Endothelial cell of umbilical vein (primary cell): ENCODE results near the gene STX5. TPM values are rescaled to one million over a fixed set of nuclear protein-coding genes. Genes with fewer than 3 reads are reported as not detected.

Source experiments
- BruUV-seq: library from RNA; stranded (reverse); fragments of 400-500 nt; replicated peaks from 2 replicates; lab custom pipeline; 2021; lab: Mats Ljungman, UMichigan
- CTCF ChIA-PET: fragments of 300-600, 350-600 bp; sonication (Branson Sonifier 250); formaldehyde crosslinking; loops from one replicate; lab custom pipeline; 2021; ENCODE audit warnings: antibody characterized with exemption, inconsistent platforms; lab: Charles Lee
- POLR2A ChIA-PET: fragments of 300-600, 350-600 bp; sonication (Branson Sonifier 250); formaldehyde crosslinking; loops from one replicate; lab custom pipeline; 2021; ENCODE audit warnings: antibody characterized with exemption, inconsistent platforms; lab: Charles Lee
- DNase-seq: peaks from one replicate; pipeline ENCODE4 v3.0.0-alpha.2; 2011; ENCODE audit warnings: low read depth, low spot score
- FAIRE-seq: peaks from 2 replicates; lab custom pipeline; 2011; peaks lifted over from hg19 to GRCh38; lab: Jason Lieb, UNC
- H2AFZ ChIP-seq: 2 replicates; pipeline ENCODE4 v1.6.0; 2012; ENCODE audit warnings: low read depth, low read length, control low read depth, inconsistent platforms
- H3K27ac ChIP-seq: 2 replicates; pipeline ENCODE4 v1.5.1; 2011; ENCODE audit warnings: low read depth, mild to moderate bottlenecking, control low read depth, low read length, moderate library complexity; ENCODE audit not compliant: insufficient read depth
- H3K27me3 ChIP-seq, 2 experiments: 2 replicates each; pipeline versions ENCODE4 v1.6.0 to v1.6.1; 2011; ENCODE audit warnings: low read length in 2 of 2, mixed read lengths in 1 of 2; ENCODE audit not compliant: control insufficient read depth in 2 of 2, insufficient read depth in 2 of 2
- H3K36me3 ChIP-seq, 2 experiments: 2 replicates in 1 of 2; 3 replicates in 1 of 2; pipeline ENCODE4 v1.5.1; 2011; ENCODE audit warnings: low read length in 2 of 2, mild to moderate bottlenecking in 1 of 2, moderate library complexity in 1 of 2; ENCODE audit not compliant: control insufficient read depth in 2 of 2, insufficient read depth in 2 of 2; ENCODE audit errors: extremely low read depth in 1 of 2
- H3K4me1 ChIP-seq: 3 replicates; pipeline ENCODE4 v1.5.1; 2011; ENCODE audit warnings: mild to moderate bottlenecking, low read length; ENCODE audit not compliant: control insufficient read depth, insufficient read depth; ENCODE audit errors: extremely low read depth
- H3K4me2 ChIP-seq: 2 replicates; pipeline ENCODE4 v1.6.1; 2011; ENCODE audit warnings: low read length, control low read depth, mixed read lengths; ENCODE audit not compliant: insufficient read depth
- H3K4me3 ChIP-seq, 3 experiments: fragments of 200-600 bp in 1 of 3; sonication (generic), shearing (Covaris generic) in 1 of 3; replicated peaks in 1 of 3; 2 replicates each; pipeline ENCODE4 v1.5.1; 2011 to 2016; ENCODE audit warnings: control low read depth in 3 of 3, low read length in 3 of 3, mild to moderate bottlenecking in 2 of 3, inconsistent platforms in 1 of 3, low read depth in 1 of 3, moderate library complexity in 1 of 3; ENCODE audit not compliant: insufficient read depth in 1 of 3
- H3K79me2 ChIP-seq: 2 replicates; pipeline ENCODE4 v1.6.0; 2012; ENCODE audit warnings: low read length, inconsistent platforms; ENCODE audit not compliant: control insufficient read depth, insufficient read depth
- H3K9ac ChIP-seq: replicated peaks from 2 replicates; pipeline ENCODE3; 2011; ENCODE audit warnings: low read length, control low read depth; ENCODE audit not compliant: insufficient read depth; ENCODE audit errors: extremely low read depth
- H3K9me1 ChIP-seq: replicated peaks from 3 replicates; pipeline ENCODE4 v1.6.0; 2011; ENCODE audit warnings: mild to moderate bottlenecking, low read length; ENCODE audit not compliant: control insufficient read depth, insufficient read depth; ENCODE audit errors: extremely low read depth
- H3K9me3 ChIP-seq: replicated peaks from 2 replicates; pipeline ENCODE4 v1.5.1; 2012; ENCODE audit warnings: low read length, inconsistent platforms; ENCODE audit not compliant: control insufficient read depth, insufficient read depth
- H4K20me1 ChIP-seq: replicated peaks from 2 replicates; pipeline ENCODE3; 2011; ENCODE audit warnings: mild to moderate bottlenecking, low read length; ENCODE audit not compliant: control insufficient read depth, insufficient read depth; ENCODE audit errors: extremely low read depth
- FOS ChIP-seq: IDR thresholded peaks from 2 replicates; pipeline ENCODE4 v1.6.1; 2011; ENCODE audit warnings: mild to moderate bottlenecking, low read length, moderate library complexity, borderline replicate concordance; ENCODE audit not compliant: insufficient read depth
- GATA2 ChIP-seq: IDR thresholded peaks from 2 replicates; pipeline ENCODE4 v1.7.0; 2011; ENCODE audit warnings: low read depth, mild to moderate bottlenecking, moderate library complexity, mixed read lengths, low read length; ENCODE audit not compliant: insufficient read length, insufficient read depth
- MYC ChIP-seq: IDR thresholded peaks from one replicate; pipeline ENCODE4 v1.6.1; 2011; ENCODE audit warnings: mild to moderate bottlenecking, low read depth, low read length
- POLR2A ChIP-seq: IDR thresholded peaks from 2 replicates; pipeline ENCODE4 v1.6.1; 2012; ENCODE audit warnings: low read depth, mild to moderate bottlenecking, control low read depth, low read length
- POLR2AphosphoS5 ChIP-seq: IDR thresholded peaks from 2 replicates; pipeline ENCODE4 v1.6.1; 2012; ENCODE audit warnings: low read depth, mild to moderate bottlenecking, control low read depth, low read length, moderate library complexity; ENCODE audit not compliant: insufficient read depth
- dilution Hi-C: fragments of 300-500 bp; cut with MboI; formaldehyde crosslinking; loops from one replicate; pipeline ENCODE4 v1.15.0; 2019; ENCODE audit warnings: low sequenced_read_pairs; ENCODE audit not compliant: extremely low pct_ligation_motif_present
- intact Hi-C: fragments of 100-400 bp; cut with micrococcal nuclease; formaldehyde crosslinking; loops from one replicate; pipeline ENCODE4 v1.10.0; 2022
- microRNA-seq: library from miRNA; unstranded; fragments of <30 nt; microRNA quantifications from one replicate; pipeline ENCODE4 v1.2.0, GENCODE V29; 2021; ENCODE audit warnings: borderline number of aligned reads, borderline replicate concordance
- polyA plus RNA-seq, 4 experiments: library from polyadenylated mRNA; depleted of rRNA in 3 of 4; stranded (reverse) in 3 of 4; unstranded in 1 of 4; fragments of >200 nt; gene quantifications; 2 replicates each; pipeline versions ENCODE4 v1.2.1 to v1.2.3, GENCODE V29; 2011 to 2012; ENCODE audit warnings: missing spikeins in 1 of 4
- small RNA-seq: library from RNA; depleted of rRNA; stranded (forward); fragments of <200 nt; gene quantifications from one replicate; pipeline ENCODE3, GENCODE V24; 2012; ENCODE audit warnings: low replicate concordance, low read depth; ENCODE audit not compliant: insufficient read depth, insufficient read length
- total RNA-seq: library from RNA; stranded (reverse); gene quantifications from 2 replicates; pipeline ENCODE4 v1.2.3, GENCODE V29; 2021

The STX5 gene
- total and polyA plus RNA-seq, 2 donors (not counting 3 experiments of a cell fraction or from before 2014, with no cell fraction given), result 41.3 to 46.4 TPM

DNA sequence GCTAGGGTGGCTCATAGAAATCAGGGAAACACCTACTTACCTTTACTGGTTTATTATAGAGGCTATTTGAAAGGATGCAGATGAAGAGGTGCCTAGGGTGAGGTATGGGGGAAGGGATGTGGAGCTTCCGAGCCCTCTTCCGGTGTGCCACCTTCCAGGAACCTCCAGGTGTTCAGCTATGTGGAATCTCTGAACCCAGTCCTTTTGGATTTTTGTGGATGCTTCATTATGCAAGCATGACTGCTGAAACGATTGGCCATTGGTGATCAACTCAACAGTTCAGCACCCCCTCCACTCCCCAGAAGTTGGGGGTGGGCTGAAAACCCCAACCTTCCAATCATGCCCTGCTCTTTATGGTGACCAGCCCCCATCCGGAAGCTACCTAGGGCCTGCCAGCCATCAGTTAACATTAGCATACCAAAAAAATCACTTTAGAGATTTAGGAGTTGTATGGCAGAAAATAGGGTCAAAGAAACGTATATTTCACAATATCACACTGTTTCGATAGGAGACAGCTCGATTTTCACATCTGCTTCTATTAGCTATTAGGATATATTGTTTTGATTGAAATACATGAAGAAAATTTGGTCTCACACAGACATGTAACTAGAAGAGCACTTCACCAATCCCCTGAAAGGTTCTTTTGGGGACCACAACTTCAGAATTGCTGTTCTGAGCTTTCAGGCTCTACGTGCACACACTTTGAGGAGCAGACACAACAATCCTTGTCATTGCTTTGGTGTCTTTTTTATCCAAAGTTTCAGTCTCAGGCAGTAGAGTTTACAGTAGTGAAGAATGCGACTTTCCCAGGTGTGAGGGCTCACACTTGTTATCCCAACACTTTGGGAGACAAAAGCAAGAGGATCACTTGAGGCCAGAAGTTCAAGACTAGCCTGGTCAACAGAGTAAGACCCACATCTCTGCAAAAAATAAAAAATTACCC is 73.7 kb downstream of the STX5 start:
- CTCF ChIA-PET, result interaction anchor here (1.3 to 1.6 kb wide), 2 partner anchors 13 to 29 kb away, joined by 4 to 5 read pairs; partner anchors contain the start of genes TAF6L and TMEM179B
- no peak for FAIRE-seq
- Histone ChIP-seq H3K36me3 (no peaks in the 10 kb centered on the region), H3K79me2 (peaks cover 11% of the 10 kb centered on the region), H3K27ac (no peak overlapping the region), H3K9me3 (no peaks in the 10 kb centered on the region), H3K4me1 (peaks cover 10% of the 10 kb centered on the region), H4K20me1 (no peaks in the 10 kb centered on the region), H3K9me1 (no peaks in the 10 kb centered on the region), H3K27me3 (no peaks in the 10 kb centered on the region), H3K9ac (no peak overlapping the region), H3K4me3 (no peak overlapping the region), H2AFZ (no peak overlapping the region), H3K4me2 (no peak overlapping the region)
- no peak for DNase-seq
- intact Hi-C loops (no loop called here), dilution Hi-C loops (no loop called here)
- TF ChIP-seq MYC, result no peak
- TF ChIP-seq FOS, result no peak
- TF ChIP-seq POLR2A, result no peak
- no peak for TF ChIP-seq POLR2AphosphoS5
- TF ChIP-seq GATA2, result no peak
- BruUV-seq, result no TSS peak
- POLR2A ChIA-PET, result no interaction called here

Small RNAs within 50 kb of the gene (microRNA-seq; reads per million reads assigned to microRNA genes)
- gene MIR6514 (not detected), gene MIR6748 (not detected)

Small RNAs within 50 kb of the gene (small RNA-seq; reads per million reads assigned to genes)
- gene MIR6514, result not detected
- not detected for gene RF00099
- gene RNU6-118P, result not detected
- gene SNORD22, result not detected
- not detected for gene SNORD26
- gene SNORD27, result not detected
- not detected for gene SNORD28
- gene SNORD30, result 4,683 reads per million, percentile 100 among the genes with 10 or more reads in this experiment

Other genes starting within 250 kb of the STX5 start
- gene TUT1, start 240.5 kb downstream of the STX5 start, total RNA-seq, result 16.9 and 17.8 TPM in 2 replicates
- 11.5 and 12.7 TPM in 2 replicates for gene TUT1, start 240.5 kb downstream of the STX5 start, polyA plus RNA-seq
- 166 and 176 TPM in 2 replicates for gene MTA2, start 230.2 kb downstream of the STX5 start, total RNA-seq
- 30.2 and 40.4 TPM in 2 replicates for gene MTA2, start 230.2 kb downstream of the STX5 start, polyA plus RNA-seq
- gene EML3, start 219.3 kb downstream of the STX5 start, total RNA-seq, result 101 and 110 TPM in 2 replicates
- gene EML3, start 219.3 kb downstream of the STX5 start, polyA plus RNA-seq, result 75.7 and 78.3 TPM in 2 replicates
- 8.2 and 8.8 TPM in 2 replicates for gene ROM1, start 218.8 kb downstream of the STX5 start, total RNA-seq
- gene ROM1, start 218.8 kb downstream of the STX5 start, polyA plus RNA-seq, result 4.8 and 5.3 TPM in 2 replicates
- gene B3GAT3, start 210.1 kb downstream of the STX5 start, total RNA-seq, result 31.6 and 35.0 TPM in 2 replicates
- 37.2 and 48.0 TPM in 2 replicates for gene B3GAT3, start 210.1 kb downstream of the STX5 start, polyA plus RNA-seq
- gene GANAB, start 185.4 kb downstream of the STX5 start, total RNA-seq, result 357 and 389 TPM in 2 replicates
- 433 and 455 TPM in 2 replicates for gene GANAB, start 185.4 kb downstream of the STX5 start, polyA plus RNA-seq
- 21.7 and 22.8 TPM in 2 replicates for gene INTS5, start 178.7 kb downstream of the STX5 start, total RNA-seq
- gene INTS5, start 178.7 kb downstream of the STX5 start, polyA plus RNA-seq, result 20.3 and 20.9 TPM in 2 replicates
- gene C11orf98, start 166.8 kb downstream of the STX5 start, total RNA-seq, result 58.7 and 61.0 TPM in 2 replicates
- 32.3 and 39.5 TPM in 2 replicates for gene C11orf98, start 166.8 kb downstream of the STX5 start, polyA plus RNA-seq
- 28.4 and 38.1 TPM in 2 replicates for gene CSKMT, start 166.7 kb downstream of the STX5 start, total RNA-seq
- gene CSKMT, start 166.7 kb downstream of the STX5 start, polyA plus RNA-seq, result 7.8 and 7.9 TPM in 2 replicates
- 8.6 and 9.0 TPM in 2 replicates for gene UQCC3, start 160.4 kb downstream of the STX5 start, total RNA-seq
- gene UQCC3, start 160.4 kb downstream of the STX5 start, polyA plus RNA-seq, result 15.3 and 15.5 TPM in 2 replicates
- gene LBHD1, start 159.8 kb downstream of the STX5 start, total RNA-seq, result 7.5 and 10.5 TPM in 2 replicates
- gene LBHD1, start 159.8 kb downstream of the STX5 start, polyA plus RNA-seq, result 3.5 and 3.8 TPM in 2 replicates
- 112 and 113 TPM in 2 replicates for gene UBXN1, start 153.0 kb downstream of the STX5 start, total RNA-seq
- gene UBXN1, start 153.0 kb downstream of the STX5 start, polyA plus RNA-seq, result 105 and 114 TPM in 2 replicates
- 0.20 and 0.37 TPM in 2 replicates for gene LRRN4CL, start 142.5 kb downstream of the STX5 start, total RNA-seq
- 0.03 TPM in 1 of 2 replicates, not detected in the other for gene LRRN4CL, start 142.5 kb downstream of the STX5 start, polyA plus RNA-seq
- gene BSCL2, start 124.6 kb downstream of the STX5 start, total RNA-seq, result 31.1 and 31.3 TPM in 2 replicates
- 94.8 and 126 TPM in 2 replicates for gene BSCL2, start 124.6 kb downstream of the STX5 start, polyA plus RNA-seq
- gene GNG3, start 124.4 kb downstream of the STX5 start, total RNA-seq, result not detected in 2 replicates
- not detected in 2 replicates for gene GNG3, start 124.4 kb downstream of the STX5 start, polyA plus RNA-seq
- gene HNRNPUL2, start 104.6 kb downstream of the STX5 start, total RNA-seq, result 53.4 and 56.2 TPM in 2 replicates
- gene HNRNPUL2, start 104.6 kb downstream of the STX5 start, polyA plus RNA-seq, result 14.1 and 18.3 TPM in 2 replicates
- gene TTC9C, start 103.6 kb downstream of the STX5 start, total RNA-seq, result 31.6 and 43.5 TPM in 2 replicates
- 20.6 and 27.4 TPM in 2 replicates for gene TTC9C, start 103.6 kb downstream of the STX5 start, polyA plus RNA-seq
- 6.9 and 8.1 TPM in 2 replicates for gene ZBTB3, start 77.9 kb downstream of the STX5 start, total RNA-seq
- 3.7 and 4.1 TPM in 2 replicates for gene ZBTB3, start 77.9 kb downstream of the STX5 start, polyA plus RNA-seq
- gene POLR2G, start 70.5 kb downstream of the STX5 start, total RNA-seq, result 94.3 and 96.2 TPM in 2 replicates
- gene POLR2G, start 70.5 kb downstream of the STX5 start, polyA plus RNA-seq, result 258 and 266 TPM in 2 replicates
- gene TAF6L, start 60.7 kb downstream of the STX5 start, total RNA-seq, result 28.9 and 30.4 TPM in 2 replicates
- 28.6 and 33.3 TPM in 2 replicates for gene TAF6L, start 60.7 kb downstream of the STX5 start, polyA plus RNA-seq
- 27.6 and 27.8 TPM in 2 replicates for gene TMEM179B, start 44.6 kb downstream of the STX5 start, total RNA-seq
- gene TMEM179B, start 44.6 kb downstream of the STX5 start, polyA plus RNA-seq, result 102 and 123 TPM in 2 replicates
- 11.8 and 12.7 TPM in 2 replicates for gene TMEM223, start 40.0 kb downstream of the STX5 start, total RNA-seq
- 26.7 and 31.8 TPM in 2 replicates for gene TMEM223, start 40.0 kb downstream of the STX5 start, polyA plus RNA-seq
- 71.4 and 74.4 TPM in 2 replicates for gene NXF1, start 26.6 kb downstream of the STX5 start, total RNA-seq
- 99.8 and 101 TPM in 2 replicates for gene NXF1, start 26.6 kb downstream of the STX5 start, polyA plus RNA-seq
- not detected in 2 replicates for gene TEX54, start 790 bp upstream of the STX5 start, total RNA-seq
- not detected in 2 replicates for gene TEX54, start 790 bp upstream of the STX5 start, polyA plus RNA-seq
- 51.7 and 51.8 TPM in 2 replicates for gene WDR74, start 7.5 kb upstream of the STX5 start, total RNA-seq
- 44.7 and 44.8 TPM in 2 replicates for gene WDR74, start 7.5 kb upstream of the STX5 start, polyA plus RNA-seq
- 190 and 208 TPM in 2 replicates for gene SLC3A2, start 48.8 kb upstream of the STX5 start, total RNA-seq
- gene SLC3A2, start 48.8 kb upstream of the STX5 start, polyA plus RNA-seq, result 337 and 344 TPM in 2 replicates
- gene CHRM1, start 89.3 kb upstream of the STX5 start, total RNA-seq, result not detected in 2 replicates
- gene CHRM1, start 89.3 kb upstream of the STX5 start, polyA plus RNA-seq, result not detected in 2 replicates
- not detected in 2 replicates for gene SLC22A6, start 152.9 kb upstream of the STX5 start, total RNA-seq
- not detected in 2 replicates for gene SLC22A6, start 152.9 kb upstream of the STX5 start, polyA plus RNA-seq
- not detected in 2 replicates for gene SLC22A8, start 183.8 kb upstream of the STX5 start, total RNA-seq
- not detected in 2 replicates for gene SLC22A8, start 183.8 kb upstream of the STX5 start, polyA plus RNA-seq